Measurements from ENCODE around the gene PSD. TPM values are rescaled to one million over a fixed set of nuclear protein-coding genes. Genes with fewer than 3 reads are reported as not detected.
A peak's percentile ranks its signal among the peaks of the same experiment; 100 is the strongest.

Gene PSD
- total and polyA plus RNA-seq, 4 donors: 32.7 to 151 (median 85.7) TPM

DNA sequence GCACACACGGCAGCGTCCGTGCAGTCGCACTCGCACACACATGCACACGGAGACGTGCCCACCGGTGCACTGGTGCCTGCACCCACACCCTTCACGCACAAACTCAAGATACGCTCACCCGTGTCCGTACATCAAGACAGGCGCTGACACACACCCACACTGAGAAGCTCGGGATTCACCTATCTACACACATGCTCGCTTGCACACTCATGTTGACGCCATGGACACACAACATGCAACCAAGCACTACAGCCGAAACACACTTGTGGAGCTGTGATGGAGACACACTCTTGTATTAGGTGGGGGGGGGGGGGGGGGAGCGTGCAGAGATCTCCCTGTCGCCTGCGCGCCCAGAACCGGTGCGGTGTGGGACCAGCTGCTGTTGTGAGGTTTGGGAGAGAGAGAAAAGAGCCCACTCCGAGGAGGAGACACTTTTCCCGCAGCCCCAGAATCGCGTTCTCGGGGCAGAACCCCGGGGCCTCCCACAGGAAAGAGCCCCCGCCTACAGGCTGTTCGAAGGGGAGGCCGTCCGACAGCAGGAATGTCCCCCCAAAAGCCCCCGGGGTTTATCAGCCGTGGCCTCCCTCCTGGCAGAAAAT is 23.7 kb downstream of the PSD start:
- 1% methylated on average over 21 of the region's 35 CpGs for WGBS (ENCODE audit: insufficient coverage)
- Histone ChIP-seq H3K4me1 (ENCODE audit: control insufficient read depth, insufficient read depth, low read length) (peaks cover 48% of the 10 kb centered on the region), H3K9me3 (ENCODE audit: control insufficient read depth, insufficient read depth, low read length) (no peaks in the 10 kb centered on the region), H3K36me3 (ENCODE audit: control insufficient read depth, insufficient read depth, low read length) (peaks cover 17% of the 10 kb centered on the region), H3K27me3 (ENCODE audit: control insufficient read depth, insufficient read depth, low read length) (peaks cover 5% of the 10 kb centered on the region), H3K4me3 (ENCODE audit: low read depth, low read length) (peak overlapping the region; percentile 86), H3K27ac (ENCODE audit: low read depth, low read length) (peak overlapping the region; percentile 95)
- DNase-seq (ENCODE audit: low read depth in 4 of 6, low spot score in 6 of 6): peak in 2 of 6 donors; percentile 39 to 50

DNA sequence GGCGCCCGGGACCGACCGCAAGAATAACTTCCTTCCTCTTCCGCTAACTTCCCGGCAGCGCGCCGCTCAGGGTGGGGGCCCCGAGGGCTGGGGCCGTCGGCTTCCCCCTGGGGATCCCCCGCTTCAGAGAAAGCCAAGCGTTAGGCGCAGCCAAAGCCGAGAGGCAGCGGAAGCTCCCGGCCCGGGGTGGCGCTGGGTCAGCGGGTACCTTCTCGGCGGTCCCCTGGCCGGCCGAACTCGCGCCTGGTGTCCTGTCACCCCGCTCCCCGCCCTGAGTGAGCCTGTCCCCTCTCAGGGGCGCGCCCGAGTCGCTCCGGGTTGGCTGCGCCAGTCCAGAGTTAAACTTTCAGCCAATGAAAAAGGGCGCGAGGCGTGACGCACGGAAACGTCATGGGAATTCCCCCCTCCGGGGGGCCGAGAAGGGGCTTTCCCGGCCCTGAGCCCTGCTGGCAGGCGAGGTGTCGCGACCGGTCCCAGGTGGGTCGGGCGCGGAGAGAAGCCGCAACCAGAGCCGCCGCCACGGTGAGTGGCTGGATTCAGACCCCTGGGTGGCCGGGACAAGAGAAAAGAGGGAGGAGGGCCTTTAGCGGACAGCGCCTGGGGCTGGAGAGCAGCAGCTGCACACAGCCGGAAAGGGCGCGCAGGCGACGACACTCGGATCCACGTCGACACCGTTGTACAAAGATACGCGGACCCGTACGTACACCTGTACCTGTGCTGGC is 24.3 kb downstream of the PSD start:
- under 1% methylated on average over 71 of the region's 71 CpGs for WGBS (ENCODE audit: insufficient coverage)
- peaks cover 43% of the 10 kb centered on the region for H3K4me1 ChIP-seq (ENCODE audit: control insufficient read depth, insufficient read depth, low read length)
- H3K36me3 ChIP-seq (ENCODE audit: control insufficient read depth, insufficient read depth, low read length): peaks cover 14% of the 10 kb centered on the region
- peak in 4 of 6 donors; percentile 65 to 93 (median 80) for DNase-seq (ENCODE audit: low read depth in 4 of 6, low spot score in 6 of 6)
- peak overlapping the region; percentile 95 for H3K27ac ChIP-seq (ENCODE audit: low read depth, low read length)
- peaks cover 5% of the 10 kb centered on the region for H3K27me3 ChIP-seq (ENCODE audit: control insufficient read depth, insufficient read depth, low read length)
- H3K9me3 ChIP-seq (ENCODE audit: control insufficient read depth, insufficient read depth, low read length): no peaks in the 10 kb centered on the region
- H3K4me3 ChIP-seq (ENCODE audit: low read depth, low read length): peak overlapping the region; percentile 86

DNA sequence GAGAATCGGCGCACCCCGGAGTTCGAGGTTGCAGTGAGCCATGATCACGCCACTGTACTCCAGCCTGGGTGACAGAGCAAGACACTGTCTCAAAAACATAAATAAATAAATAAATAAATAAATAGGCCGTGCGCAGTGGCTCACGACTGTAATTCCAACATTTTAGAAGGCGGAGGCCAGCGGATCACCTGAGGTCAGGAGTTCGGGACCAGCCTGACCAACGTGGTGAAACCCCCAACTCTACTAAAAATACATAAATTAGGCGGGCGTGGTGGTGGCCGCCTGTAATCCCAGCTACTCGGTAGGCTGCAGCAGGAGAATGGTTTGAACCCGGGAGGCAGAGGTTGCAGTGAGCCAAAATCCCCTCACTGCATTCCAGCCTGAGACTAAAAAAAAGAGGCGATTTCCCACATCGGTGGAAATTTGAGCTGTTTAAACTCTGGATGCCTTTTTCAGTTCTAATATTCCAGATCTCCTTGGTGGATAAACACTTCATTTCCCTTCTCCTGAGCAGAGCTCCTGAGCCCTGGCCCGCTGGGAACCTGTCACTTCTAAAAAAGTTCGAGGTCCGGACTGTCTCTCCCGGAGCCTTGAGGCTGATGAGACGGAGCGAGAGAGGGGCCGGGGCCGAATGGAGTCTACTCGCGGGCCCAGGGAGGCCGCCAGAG is 25.0 kb downstream of the PSD start:
- no peak for DNase-seq (ENCODE audit: low read depth in 4 of 6, low spot score in 6 of 6)
- WGBS (ENCODE audit: insufficient coverage): 11% methylated on average over 18 of the region's 30 CpGs
- peak overlapping the region; percentile 95 for H3K27ac ChIP-seq (ENCODE audit: low read depth, low read length)
- H3K9me3 ChIP-seq (ENCODE audit: control insufficient read depth, insufficient read depth, low read length): no peaks in the 10 kb centered on the region
- peaks cover 5% of the 10 kb centered on the region for H3K27me3 ChIP-seq (ENCODE audit: control insufficient read depth, insufficient read depth, low read length)
- peaks cover 36% of the 10 kb centered on the region for H3K4me1 ChIP-seq (ENCODE audit: control insufficient read depth, insufficient read depth, low read length)
- H3K36me3 ChIP-seq (ENCODE audit: control insufficient read depth, insufficient read depth, low read length): peaks cover 11% of the 10 kb centered on the region
- H3K4me3 ChIP-seq (ENCODE audit: low read depth, low read length): peak overlapping the region; percentile 86

DNA sequence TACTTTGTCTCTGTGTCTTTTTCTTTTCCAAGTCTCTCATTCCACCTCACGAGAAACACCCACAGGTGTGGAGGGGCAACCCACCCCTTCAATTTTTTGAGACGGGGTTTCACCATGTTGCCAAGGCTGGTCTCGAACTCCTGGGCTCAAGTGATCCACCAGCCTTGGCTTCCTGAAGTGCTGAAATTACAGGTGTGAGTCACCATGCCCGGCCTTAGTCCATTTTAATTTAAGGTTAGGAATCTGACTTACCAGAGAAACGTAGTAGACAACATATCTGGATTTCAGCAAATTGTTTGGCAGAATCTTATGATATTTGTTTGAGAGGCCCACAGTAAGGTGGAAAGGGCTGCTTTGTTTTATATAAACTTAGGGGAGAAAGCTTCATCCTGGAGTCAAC is 26.3 kb downstream of the PSD start:
- Histone ChIP-seq H3K4me3 (ENCODE audit: low read depth, low read length) (no peak overlapping the region), H3K27ac (ENCODE audit: low read depth, low read length) (no peak overlapping the region), H3K9me3 (ENCODE audit: control insufficient read depth, insufficient read depth, low read length) (no peaks in the 10 kb centered on the region), H3K27me3 (ENCODE audit: control insufficient read depth, insufficient read depth, low read length) (peaks cover 5% of the 10 kb centered on the region), H3K36me3 (ENCODE audit: control insufficient read depth, insufficient read depth, low read length) (peaks cover 4% of the 10 kb centered on the region), H3K4me1 (ENCODE audit: control insufficient read depth, insufficient read depth, low read length) (peaks cover 35% of the 10 kb centered on the region)
- no peak for DNase-seq (ENCODE audit: low read depth in 4 of 6, low spot score in 6 of 6)
- WGBS (ENCODE audit: insufficient coverage): 86% methylated on average over 3 of the region's 5 CpGs

GRCh38 chr10:102389894-102390293 is 28.7 kb downstream of the PSD start:
- 100% methylated on average over 1 of the region's 3 CpGs for WGBS (ENCODE audit: insufficient coverage)
- H3K27me3 ChIP-seq (ENCODE audit: control insufficient read depth, insufficient read depth, low read length): peaks cover 2% of the 10 kb centered on the region
- no peak overlapping the region for H3K4me3 ChIP-seq (ENCODE audit: low read depth, low read length)
- peaks cover 21% of the 10 kb centered on the region for H3K4me1 ChIP-seq (ENCODE audit: control insufficient read depth, insufficient read depth, low read length)
- DNase-seq (ENCODE audit: low read depth in 4 of 6, low spot score in 6 of 6): no peak
- H3K9me3 ChIP-seq (ENCODE audit: control insufficient read depth, insufficient read depth, low read length): no peaks in the 10 kb centered on the region
- H3K36me3 ChIP-seq (ENCODE audit: control insufficient read depth, insufficient read depth, low read length): no peaks in the 10 kb centered on the region
- H3K27ac ChIP-seq (ENCODE audit: low read depth, low read length): no peak overlapping the region

DNA sequence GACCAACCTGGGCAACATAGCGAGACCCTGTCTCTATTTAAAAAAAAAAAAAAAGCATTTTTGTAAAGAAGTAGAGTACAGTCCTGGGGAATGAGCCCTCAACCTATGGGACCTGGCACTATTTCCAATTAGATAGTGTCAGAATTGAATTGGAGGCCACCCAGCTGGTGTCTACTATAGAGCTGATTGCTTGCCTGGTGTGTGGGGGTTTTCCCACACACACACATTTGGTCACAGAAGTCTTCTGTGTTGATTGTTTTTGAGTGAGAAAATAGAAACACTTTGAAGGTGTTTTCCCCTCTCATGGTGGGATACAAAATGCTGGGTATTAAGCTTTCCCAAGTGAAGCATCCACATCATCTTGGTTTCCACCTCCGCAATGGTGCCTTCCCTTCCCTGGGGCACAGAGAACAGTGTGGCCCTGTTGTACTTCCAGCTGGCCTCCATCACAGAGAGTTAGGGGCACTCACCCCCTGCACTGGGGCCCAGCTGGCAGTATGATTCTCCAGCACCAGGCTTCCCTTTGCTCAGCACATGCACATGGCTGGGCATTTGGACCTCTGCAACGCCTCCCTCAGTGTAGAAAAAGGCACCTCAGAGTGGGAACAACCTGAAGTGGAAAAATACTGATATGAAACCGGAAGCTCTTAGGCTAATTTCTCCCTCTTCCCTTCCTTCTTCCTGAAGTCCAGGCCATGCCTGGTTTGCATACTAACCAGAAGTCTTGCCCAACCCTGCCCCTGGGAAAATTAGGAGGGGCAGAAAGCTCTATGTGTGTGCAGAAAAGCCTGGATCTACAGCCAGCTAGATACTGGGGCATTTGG is 33.8 kb downstream of the PSD start:
- Histone ChIP-seq H3K9me3 (ENCODE audit: control insufficient read depth, insufficient read depth, low read length) (no peaks in the 10 kb centered on the region), H3K36me3 (ENCODE audit: control insufficient read depth, insufficient read depth, low read length) (peaks cover 32% of the 10 kb centered on the region), H3K27me3 (ENCODE audit: control insufficient read depth, insufficient read depth, low read length) (no peaks in the 10 kb centered on the region), H3K4me3 (ENCODE audit: low read depth, low read length) (no peak overlapping the region), H3K27ac (ENCODE audit: low read depth, low read length) (no peak overlapping the region), H3K4me1 (ENCODE audit: control insufficient read depth, insufficient read depth, low read length) (peaks cover 8% of the 10 kb centered on the region)
- no peak for DNase-seq (ENCODE audit: low read depth in 4 of 6, low spot score in 6 of 6)
- 64% methylated on average over 2 of the region's 4 CpGs for WGBS (ENCODE audit: insufficient coverage)

- Histone ChIP-seq H3K9me3 (ENCODE audit: control insufficient read depth, insufficient read depth, low read length) (no peaks in the 10 kb centered on the region), H3K36me3 (ENCODE audit: control insufficient read depth, insufficient read depth, low read length) (peaks cover 40% of the 10 kb centered on the region), H3K27ac (ENCODE audit: low read depth, low read length) (no peak overlapping the region), H3K27me3 (ENCODE audit: control insufficient read depth, insufficient read depth, low read length) (no peaks in the 10 kb centered on the region), H3K4me3 (ENCODE audit: low read depth, low read length) (no peak overlapping the region), H3K4me1 (ENCODE audit: control insufficient read depth, insufficient read depth, low read length) (peaks cover 8% of the 10 kb centered on the region)
- WGBS (ENCODE audit: insufficient coverage): 62% methylated on average over 4 of the region's 6 CpGs
- DNase-seq (ENCODE audit: low read depth in 4 of 6, low spot score in 6 of 6): no peak
Measured at GRCh38 chr10:102384053-102384452, 34.5 kb downstream of the PSD start.

DNA sequence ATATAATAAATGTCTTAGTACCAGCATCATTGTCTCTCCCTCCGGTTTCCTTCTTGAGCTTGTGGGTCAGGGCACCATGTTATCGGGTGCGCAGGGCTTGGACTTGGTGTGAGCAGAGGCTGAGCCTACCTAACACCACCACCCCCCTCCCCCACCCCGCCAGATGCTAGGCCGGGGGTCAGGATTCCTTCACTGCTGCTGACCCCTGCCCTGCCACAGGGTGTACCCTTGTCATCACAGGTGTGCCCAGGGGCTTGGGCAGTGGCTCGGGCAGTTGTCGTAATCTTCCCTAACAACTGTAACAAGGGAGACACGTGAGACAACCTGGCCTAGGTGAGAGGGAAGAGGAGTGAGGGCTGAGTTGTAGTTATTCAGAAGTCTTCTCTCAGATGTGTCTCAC is 35.7 kb downstream of the PSD start:
- H3K27ac ChIP-seq (ENCODE audit: low read depth, low read length): no peak overlapping the region
- peaks cover 8% of the 10 kb centered on the region for H3K4me1 ChIP-seq (ENCODE audit: control insufficient read depth, insufficient read depth, low read length)
- H3K4me3 ChIP-seq (ENCODE audit: low read depth, low read length): no peak overlapping the region
- WGBS (ENCODE audit: insufficient coverage): 88% methylated on average over 4 of the region's 8 CpGs
- no peaks in the 10 kb centered on the region for H3K27me3 ChIP-seq (ENCODE audit: control insufficient read depth, insufficient read depth, low read length)
- H3K9me3 ChIP-seq (ENCODE audit: control insufficient read depth, insufficient read depth, low read length): no peaks in the 10 kb centered on the region
- peaks cover 50% of the 10 kb centered on the region for H3K36me3 ChIP-seq (ENCODE audit: control insufficient read depth, insufficient read depth, low read length)
- DNase-seq (ENCODE audit: low read depth in 4 of 6, low spot score in 6 of 6): no peak

DNA sequence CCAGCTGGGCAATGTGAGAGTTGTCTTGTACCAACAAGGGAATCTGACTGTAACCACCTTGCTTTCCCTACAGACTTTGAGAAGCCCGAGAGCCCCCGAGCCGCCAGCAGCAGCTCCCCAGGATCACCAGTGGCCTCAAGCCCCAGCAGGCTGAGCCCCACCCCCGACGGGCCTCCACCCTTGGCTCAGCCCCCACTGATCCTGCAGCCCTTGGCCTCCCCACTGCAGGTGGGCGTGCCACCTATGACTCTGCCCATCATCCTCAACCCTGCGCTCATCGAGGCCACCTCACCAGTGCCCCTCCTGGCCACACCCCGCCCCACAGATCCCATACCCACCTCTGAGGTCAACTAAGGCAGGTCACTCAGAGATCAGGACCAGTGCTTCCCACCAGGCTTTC is 36.6 kb downstream of the PSD start:
- peaks cover 53% of the 10 kb centered on the region for H3K36me3 ChIP-seq (ENCODE audit: control insufficient read depth, insufficient read depth, low read length)
- DNase-seq (ENCODE audit: low read depth in 4 of 6, low spot score in 6 of 6): no peak
- no peak overlapping the region for H3K27ac ChIP-seq (ENCODE audit: low read depth, low read length)
- 95% methylated on average over 7 of the region's 9 CpGs for WGBS (ENCODE audit: insufficient coverage)
- no peaks in the 10 kb centered on the region for H3K27me3 ChIP-seq (ENCODE audit: control insufficient read depth, insufficient read depth, low read length)
- H3K4me3 ChIP-seq (ENCODE audit: low read depth, low read length): no peak overlapping the region
- no peaks in the 10 kb centered on the region for H3K9me3 ChIP-seq (ENCODE audit: control insufficient read depth, insufficient read depth, low read length)
- H3K4me1 ChIP-seq (ENCODE audit: control insufficient read depth, insufficient read depth, low read length): peaks cover 8% of the 10 kb centered on the region
